K562 (cell line): ENCODE measurements around the gene SIK3. TPM values are rescaled to one million over a fixed set of nuclear protein-coding genes. Genes with fewer than 3 reads are reported as not detected.

Experiments used
- ATAC-seq: fragments of 200-7000 bp; cut with Tn5 transposase; 3 replicates; pipeline ENCODE4 v1.9.1; 2020; ENCODE audit warnings: moderate library complexity
- BruUV-seq: library from RNA; stranded (reverse); fragments of 400-500 nt; replicated peaks from 2 replicates; lab custom pipeline; 2021; lab: Mats Ljungman, UMichigan
- CTCF ChIA-PET: fragments of 300-600 bp; formaldehyde crosslinking; extraction: SDS; loops from one replicate; lab custom pipeline; 2021; ENCODE audit warnings: low intra/inter-chr PET ratio; lab: Yijun Ruan, JAX
- POLR2A ChIA-PET: fragments of 300-600, 350-650 bp; sonication (Branson Sonifier 250); formaldehyde crosslinking; extraction: SDS; loops from one replicate; lab custom pipeline; 2021; ENCODE audit warnings: antibody characterized with exemption, inconsistent platforms; lab: Yijun Ruan, JAX
- DNase-seq, 4 experiments: peaks; one replicate each; pipeline versions ENCODE4 v3.0.0 to v3.0.0-alpha.2; 2011 to 2018; ENCODE audit warnings: low spot score in 3 of 4, mixed read lengths in 3 of 4; ENCODE audit errors: extremely low read depth in 1 of 4
- FAIRE-seq: peaks from 2 replicates; lab custom pipeline; 2011; peaks lifted over from hg19 to GRCh38; lab: Jason Lieb, UNC
- H2AFZ ChIP-seq: 2 replicates; pipeline ENCODE4 v1.6.0; 2011; ENCODE audit warnings: low read depth, low read length, control low read depth, inconsistent platforms
- H3K27ac ChIP-seq: fragments of 200-600 bp; 3 replicates; pipeline ENCODE4 v1.8.0; 2011; ENCODE audit warnings: low read depth, mild to moderate bottlenecking, control low read depth, inconsistent platforms, low read length, moderate library complexity, mixed read lengths; ENCODE audit errors: extremely low read depth
- H3K27me3 ChIP-seq, 2 experiments: fragments of 300-600 bp in 1 of 2; 2 replicates in 1 of 2; 3 replicates in 1 of 2; pipeline versions ENCODE4 v1.6.0 to v1.8.0; 2011; ENCODE audit warnings: inconsistent platforms in 2 of 2, low read length in 2 of 2, mild to moderate bottlenecking in 1 of 2, mixed read lengths in 1 of 2, moderate library complexity in 1 of 2; ENCODE audit not compliant: control insufficient read depth in 2 of 2, insufficient read depth in 2 of 2
- H3K36me3 ChIP-seq: fragments of 300-600 bp; 3 replicates; pipeline ENCODE4 v1.8.0; 2011; ENCODE audit warnings: mild to moderate bottlenecking, low read length, inconsistent platforms; ENCODE audit not compliant: control insufficient read depth, insufficient read depth
- H3K4me1 ChIP-seq, 2 experiments: fragments of 200-600 bp in 1 of 2; replicated peaks in 1 of 2; 2 replicates in 1 of 2; 3 replicates in 1 of 2; pipeline versions ENCODE4 v1.5.1 to v1.8.0; 2011; ENCODE audit warnings: inconsistent platforms in 2 of 2, low read length in 2 of 2, mild to moderate bottlenecking in 1 of 2, mixed read lengths in 1 of 2, moderate library complexity in 1 of 2; ENCODE audit not compliant: control insufficient read depth in 2 of 2, insufficient read depth in 2 of 2
- H3K4me2 ChIP-seq: 2 replicates; pipeline ENCODE4 v1.6.1; 2011; ENCODE audit warnings: low read length, control low read depth, inconsistent platforms, mixed read lengths; ENCODE audit not compliant: insufficient read depth
- H3K4me3 ChIP-seq: fragments of 200-600 bp; sonication (generic), shearing (Covaris generic); 2 replicates; pipeline ENCODE4 v1.5.1; 2016; ENCODE audit warnings: control low read depth, inconsistent platforms
- H3K79me2 ChIP-seq: fragments of 200-600 bp; 3 replicates; pipeline ENCODE4 v1.8.0; 2011; ENCODE audit warnings: low read length, inconsistent platforms; ENCODE audit not compliant: control insufficient read depth, insufficient read depth
- H3K9ac ChIP-seq, 2 experiments: 2 replicates each; pipeline versions ENCODE4 v1.6.0 to v1.6.1; 2011; ENCODE audit warnings: low read depth in 2 of 2, low read length in 2 of 2, control low read depth in 1 of 2, inconsistent platforms in 1 of 2, mild to moderate bottlenecking in 1 of 2, mixed read lengths in 1 of 2; ENCODE audit not compliant: insufficient read depth in 1 of 2
- H3K9me1 ChIP-seq: one replicate; pipeline ENCODE4 v1.6.0; 2011; ENCODE audit warnings: inconsistent platforms, mild to moderate bottlenecking, low read length, moderate library complexity; ENCODE audit not compliant: control insufficient read depth, insufficient read depth
- H3K9me3 ChIP-seq: replicated peaks from 2 replicates; pipeline ENCODE4 v1.5.1; 2011; ENCODE audit warnings: low read depth, low read length, inconsistent platforms; ENCODE audit not compliant: control insufficient read depth, insufficient read depth
- H4K20me1 ChIP-seq: replicated peaks from 2 replicates; pipeline ENCODE4 v1.6.1; 2011; ENCODE audit warnings: low read length, inconsistent platforms, mixed read lengths; ENCODE audit not compliant: control insufficient read depth, insufficient read depth
- BDP1 ChIP-seq: IDR thresholded peaks from 3 replicates; pipeline ENCODE4 v1.6.1; 2011; ENCODE audit not compliant: insufficient read length, insufficient read depth
- DMBX1 ChIP-seq: fragments of 250-450 bp; sonication (Bioruptor Pico); IDR thresholded peaks from 2 replicates; pipeline ENCODE4 v1.8.0; 2022; ENCODE audit warnings: inconsistent platforms, mild to moderate bottlenecking, moderate library complexity, borderline replicate concordance
- E2F3 ChIP-seq: fragments of 250-450 bp; sonication (Bioruptor Pico); IDR thresholded peaks from 2 replicates; pipeline ENCODE4 v1.4.0; 2020; ENCODE audit warnings: mild to moderate bottlenecking
- ELF4 ChIP-seq: fragments of 450-650 bp; formaldehyde crosslinking; IDR thresholded peaks from 2 replicates; pipeline ENCODE4 v1.4.0; 2022; ENCODE audit warnings: missing genetic modification characterization
- SNRNP70 ChIP-seq: fragments of 200-400 bp; formaldehyde crosslinking; optimal IDR thresholded peaks from 2 replicates; pipeline ENCODE3; 2017; ENCODE audit warnings: low read depth, low read length
- YY1 ChIP-seq, 3 experiments: IDR thresholded peaks; 2 replicates each; pipeline ENCODE4 v1.6.1; 2011; ENCODE audit warnings: low read length in 2 of 3, mild to moderate bottlenecking in 2 of 3, moderate library complexity in 2 of 3, borderline replicate concordance in 1 of 3, control low read depth in 1 of 3, low read depth in 1 of 3; ENCODE audit not compliant: insufficient read depth in 3 of 3, insufficient replicate concordance in 2 of 3, control insufficient read depth in 1 of 3, insufficient read length in 1 of 3; ENCODE audit errors: extremely low read depth in 1 of 3
- ZBED1 ChIP-seq: IDR thresholded peaks from 2 replicates; pipeline ENCODE4 v1.6.1; 2014
- ZBTB8A ChIP-seq: fragments of 450-650 bp; IDR thresholded peaks from 2 replicates; pipeline ENCODE4 v1.6.1; 2018; ENCODE audit warnings: mild to moderate bottlenecking, moderate library complexity; ENCODE audit not compliant: partially characterized antibody
- ZFX ChIP-seq: sonication (generic); formaldehyde crosslinking; IDR thresholded peaks from 2 replicates; pipeline ENCODE4 v1.8.0; 2022; ENCODE audit warnings: mild to moderate bottlenecking, missing genetic modification reagents, moderate library complexity
- ZNF57 ChIP-seq: fragments of 450-650 bp; formaldehyde crosslinking; IDR thresholded peaks from 2 replicates; pipeline ENCODE4 v1.4.0; 2020; ENCODE audit warnings: mild to moderate bottlenecking, moderate library complexity
- ZZZ3 ChIP-seq: fragments of 450-650 bp; IDR thresholded peaks from 2 replicates; pipeline ENCODE4 v1.6.1; 2016; ENCODE audit warnings: antibody characterized with exemption, mild to moderate bottlenecking, moderate library complexity
- WGBS: fragments of 100-300 bp; shearing (Covaris generic); methylation state at CpG from one replicate; pipeline ENCODE4 v1.1.6; 2016; ENCODE audit warnings: low coverage, mixed read lengths; ENCODE audit not compliant: insufficient coverage; ENCODE audit errors: missing lambda C conversion rate; 5-methylcytosine and 5-hydroxymethylcytosine counted together
- in situ Hi-C: fragments of 300-500 bp; cut with MboI; formaldehyde crosslinking; loops from 4 replicates; pipeline ENCODE4 v1.15.0; 2018; ENCODE audit warnings: inconsistent platforms, mixed read lengths
- intact Hi-C: fragments of 100-400 bp; cut with micrococcal nuclease; formaldehyde crosslinking; loops from 2 replicates; pipeline ENCODE4 v1.14.2; 2022
- polyA plus RNA-seq, 8 experiments: library from polyadenylated mRNA; depleted of rRNA in 4 of 8; stranded (reverse) in 5 of 8; unstranded in 3 of 8; fragments of >200 nt; fragmentation: Nextera tagmentation in 2 of 8; fragmentation: Illumina TruSeq in 1 of 8; extraction: Ambion mirVana in 2 of 8; extraction: Trizol in 1 of 8; gene quantifications; 2 replicates each; pipeline versions ENCODE4 v1.2.1 to v1.2.3, GENCODE V29; 2011 to 2014; ENCODE audit warnings: inconsistent platforms in 1 of 8, missing spikeins in 1 of 8
- total RNA-seq, 7 experiments: library from RNA; depleted of rRNA in 6 of 7; stranded (reverse); fragments of >200 nt in 6 of 7; fragmentation: Illumina TruSeq in 2 of 7; extraction: Trizol in 2 of 7; gene quantifications; 2 replicates each; pipeline versions ENCODE4 v1.2.1 to v1.2.3, GENCODE V29; 2011 to 2021; ENCODE audit warnings: low replicate concordance in 1 of 7
- TF ChIP-seq, protein P1 (sequence below): fragments of 150-350 bp; IDR thresholded peaks from 2 replicates; pipeline ENCODE4 v1.6.1; 2014; ENCODE audit warnings: low read depth, mild to moderate bottlenecking, low read length, borderline replicate concordance
- TF ChIP-seq, protein P2 (sequence below): fragments of 450-650 bp; IDR thresholded peaks from 2 replicates; pipeline ENCODE4 v1.6.1; 2017; ENCODE audit warnings: mild to moderate bottlenecking, moderate library complexity

SIK3 gene
- total and polyA plus RNA-seq, 9 of the 15 experiments (the other 6 are each of a cell fraction or from before 2014, with no cell fraction given), result 1.6 to 21.6 (median 8.0) TPM

DNA sequence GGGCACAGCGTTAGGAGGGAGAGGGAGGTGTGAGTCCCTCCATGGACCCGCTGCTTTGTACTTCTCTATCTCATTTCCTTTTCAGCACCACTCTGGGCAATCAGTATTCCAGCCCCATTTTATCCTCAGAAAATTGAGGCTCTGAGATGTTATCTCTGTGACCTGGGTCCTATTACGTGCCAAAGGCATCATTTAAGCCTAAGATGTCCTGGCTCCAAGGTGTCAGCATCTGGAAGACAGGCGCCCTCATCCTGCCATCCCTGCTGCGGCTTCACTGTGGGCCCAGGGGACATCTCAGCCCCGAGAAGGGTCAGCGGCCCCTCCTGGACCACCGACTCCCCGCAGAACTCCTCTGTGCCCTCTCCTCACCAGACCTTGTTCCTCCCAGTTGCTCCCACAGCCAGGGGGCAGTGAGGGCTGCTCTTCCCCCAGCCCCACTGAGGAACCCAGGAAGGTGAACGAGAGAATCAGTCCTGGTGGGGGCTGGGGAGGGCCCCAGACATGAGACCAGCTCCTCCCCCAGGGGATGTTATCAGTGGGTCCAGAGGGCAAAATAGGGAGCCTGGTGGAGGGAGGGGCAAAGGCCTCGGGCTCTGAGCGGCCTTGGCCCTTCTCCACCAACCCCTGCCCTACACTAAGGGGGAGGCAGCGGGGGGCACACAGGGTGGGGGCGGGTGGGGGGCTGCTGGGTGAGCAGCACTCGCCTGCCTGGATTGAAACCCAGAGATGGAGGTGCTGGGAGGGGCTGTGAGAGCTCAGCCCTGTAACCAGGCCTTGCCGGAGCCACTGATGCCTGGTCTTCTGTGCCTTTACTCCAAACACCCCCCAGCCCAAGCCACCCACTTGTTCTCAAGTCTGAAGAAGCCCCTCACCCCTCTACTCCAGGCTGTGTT, 269.4 kb downstream of the SIK3 start:
- no peaks in the 10 kb centered on the region for H3K9me1 ChIP-seq
- WGBS, result 24% methylated on average over 7 of the region's 16 CpGs
- H3K9me3 ChIP-seq, result no peaks in the 10 kb centered on the region
- FAIRE-seq (no peak), DNase-seq (peak in 3 of 4 experiments; percentile 35 to 51 (median 49)), ATAC-seq (peak; percentile 22; the same call in 2 of the 3 replicates)
- no peaks in the 10 kb centered on the region for H3K36me3 ChIP-seq
- H3K9ac ChIP-seq, result 0 out of 4 replicates have a peak overlapping the region, but pooled peaks of 1 of the 2 experiments have one; percentile 35
- H2AFZ ChIP-seq, result 0 out of 2 replicates have a peak overlapping the region, but pooled peaks have one; percentile 24
- intact Hi-C loops, result no loop called here
- TF ChIP-seq, protein P1, sequence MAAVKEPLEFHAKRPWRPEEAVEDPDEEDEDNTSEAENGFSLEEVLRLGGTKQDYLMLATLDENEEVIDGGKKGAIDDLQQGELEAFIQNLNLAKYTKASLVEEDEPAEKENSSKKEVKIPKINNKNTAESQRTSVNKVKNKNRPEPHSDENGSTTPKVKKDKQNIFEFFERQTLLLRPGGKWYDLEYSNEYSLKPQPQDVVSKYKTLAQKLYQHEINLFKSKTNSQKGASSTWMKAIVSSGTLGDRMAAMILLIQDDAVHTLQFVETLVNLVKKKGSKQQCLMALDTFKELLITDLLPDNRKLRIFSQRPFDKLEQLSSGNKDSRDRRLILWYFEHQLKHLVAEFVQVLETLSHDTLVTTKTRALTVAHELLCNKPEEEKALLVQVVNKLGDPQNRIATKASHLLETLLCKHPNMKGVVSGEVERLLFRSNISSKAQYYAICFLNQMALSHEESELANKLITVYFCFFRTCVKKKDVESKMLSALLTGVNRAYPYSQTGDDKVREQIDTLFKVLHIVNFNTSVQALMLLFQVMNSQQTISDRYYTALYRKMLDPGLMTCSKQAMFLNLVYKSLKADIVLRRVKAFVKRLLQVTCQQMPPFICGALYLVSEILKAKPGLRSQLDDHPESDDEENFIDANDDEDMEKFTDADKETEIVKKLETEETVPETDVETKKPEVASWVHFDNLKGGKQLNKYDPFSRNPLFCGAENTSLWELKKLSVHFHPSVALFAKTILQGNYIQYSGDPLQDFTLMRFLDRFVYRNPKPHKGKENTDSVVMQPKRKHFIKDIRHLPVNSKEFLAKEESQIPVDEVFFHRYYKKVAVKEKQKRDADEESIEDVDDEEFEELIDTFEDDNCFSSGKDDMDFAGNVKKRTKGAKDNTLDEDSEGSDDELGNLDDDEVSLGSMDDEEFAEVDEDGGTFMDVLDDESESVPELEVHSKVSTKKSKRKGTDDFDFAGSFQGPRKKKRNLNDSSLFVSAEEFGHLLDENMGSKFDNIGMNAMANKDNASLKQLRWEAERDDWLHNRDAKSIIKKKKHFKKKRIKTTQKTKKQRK, result no peak
- TF ChIP-seq ZZZ3 (no peak), E2F3 (CRISPR knock-in tag) (no peak), ZNF57 (CRISPR knock-in tag) (no peak), SNRNP70 (no peak), ZFX (CRISPR knock-in tag) (no peak), YY1 (IDR thresholded peaks at IDR 0.05; ENCODE audit: borderline replicate concordance in 1 of 3, control insufficient read depth in 1 of 3, extremely low read depth in 1 of 3, insufficient read depth in 3 of 3, insufficient read length in 1 of 3, insufficient replicate concordance in 2 of 3, low read depth in 1 of 3, low read length in 2 of 3) (no peak), BDP1 (no peak), ZBTB8A (no peak), DMBX1 (CRISPR knock-in tag) (no peak), ZBED1 (no peak), ELF4 (CRISPR knock-in tag) (no peak)
- TF ChIP-seq, protein P2, sequence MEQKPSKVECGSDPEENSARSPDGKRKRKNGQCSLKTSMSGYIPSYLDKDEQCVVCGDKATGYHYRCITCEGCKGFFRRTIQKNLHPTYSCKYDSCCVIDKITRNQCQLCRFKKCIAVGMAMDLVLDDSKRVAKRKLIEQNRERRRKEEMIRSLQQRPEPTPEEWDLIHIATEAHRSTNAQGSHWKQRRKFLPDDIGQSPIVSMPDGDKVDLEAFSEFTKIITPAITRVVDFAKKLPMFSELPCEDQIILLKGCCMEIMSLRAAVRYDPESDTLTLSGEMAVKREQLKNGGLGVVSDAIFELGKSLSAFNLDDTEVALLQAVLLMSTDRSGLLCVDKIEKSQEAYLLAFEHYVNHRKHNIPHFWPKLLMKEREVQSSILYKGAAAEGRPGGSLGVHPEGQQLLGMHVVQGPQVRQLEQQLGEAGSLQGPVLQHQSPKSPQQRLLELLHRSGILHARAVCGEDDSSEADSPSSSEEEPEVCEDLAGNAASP, result no peak
- POLR2A ChIA-PET, result interaction anchor here (0.6 to 1.6 kb wide), 3 partner anchors 8 to 38 kb away, joined by 3 to 6 read pairs (median 3); no protein-coding TSS in a partner anchor
- H3K27me3 ChIP-seq, result peaks cover 0 to 7% of the 10 kb centered on the region in 2 experiments; a peak in 2 of 5 replicates
- H3K4me2 ChIP-seq, result no peak overlapping the region
- H4K20me1 ChIP-seq, result no peaks in the 10 kb centered on the region
- no peaks in the 10 kb centered on the region for H3K79me2 ChIP-seq
- no peak overlapping the region for H3K4me3 ChIP-seq
- BruUV-seq, result no TSS peak
- in situ Hi-C loops, result no loop called here
- no peak overlapping the region for H3K27ac ChIP-seq
- CTCF ChIA-PET, result no interaction called here
- H3K4me1 ChIP-seq, result peaks cover 8 to 29% of the 10 kb centered on the region in 2 experiments; a peak in 4 of 5 replicates
